Progenitor cell of endocrine pancreas (in vitro differentiated cells): ENCODE data around the gene KIF2A. TPM values are rescaled to one million over a fixed set of nuclear protein-coding genes. Genes with fewer than 3 reads are reported as not detected.

Source experiments
- DNase-seq: peaks from one replicate; pipeline ENCODE4 v3.0.0; 2021; ENCODE audit warnings: low spot score; ENCODE audit not compliant: unreplicated experiment
- H3K27ac Mint-ChIP-seq: 2 replicates; pipeline ENCODE4 v1.8.0; 2021; ENCODE audit warnings: mild to moderate bottlenecking, moderate library complexity, mixed read lengths
- H3K27me3 Mint-ChIP-seq: 2 replicates; pipeline ENCODE4 v1.8.0; 2021; ENCODE audit warnings: mixed read lengths
- H3K36me3 Mint-ChIP-seq: 2 replicates; pipeline ENCODE4 v1.8.0; 2022; ENCODE audit warnings: mixed read lengths; ENCODE audit not compliant: insufficient read depth
- H3K4me1 Mint-ChIP-seq: 2 replicates; pipeline ENCODE4 v1.8.0; 2021; ENCODE audit warnings: low read depth, mixed read lengths
- H3K4me3 Mint-ChIP-seq: 2 replicates; pipeline ENCODE4 v1.8.0; 2021; ENCODE audit warnings: low read depth, mild to moderate bottlenecking, moderate library complexity, mixed read lengths
- H3K9me3 Mint-ChIP-seq: 2 replicates; pipeline ENCODE4 v1.8.0; 2021; ENCODE audit warnings: low read depth, mixed read lengths
- CTCF ChIP-seq: fragments of 200-600 bp; sonication (generic); IDR thresholded peaks from one replicate; pipeline ENCODE4 v1.5.0; 2021; ENCODE audit warnings: antibody characterized with exemption, mild to moderate bottlenecking; ENCODE audit not compliant: unreplicated experiment
- total RNA-seq: library from RNA; stranded (reverse); gene quantifications from 2 replicates; pipeline ENCODE4 v1.2.1, GENCODE V29; 2021

KIF2A gene
- total RNA-seq, 1 donor from 2014 or later, result 75.3 TPM

DNA sequence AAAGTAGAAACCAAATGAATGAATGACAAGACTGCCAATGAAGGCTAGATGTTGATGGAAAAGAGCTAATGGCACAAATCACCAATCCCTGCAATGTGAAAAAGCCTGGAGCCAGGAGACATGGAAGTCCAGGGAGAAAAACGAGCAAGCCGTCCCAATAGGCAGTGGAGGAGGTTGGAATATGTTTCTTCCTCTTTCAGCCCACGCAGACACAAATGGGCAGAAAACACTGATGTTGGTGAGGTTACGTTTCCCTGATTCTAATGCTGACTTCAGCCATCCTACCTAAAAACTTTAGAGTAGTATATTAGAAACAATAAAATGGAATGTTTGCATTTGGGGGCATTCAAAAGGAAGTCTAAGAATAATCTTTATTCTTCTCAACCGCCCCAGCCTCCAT lies 23.9 kb upstream of the KIF2A start:
- Mint-ChIP-seq H3K27me3 (no peaks in the 10 kb centered on the region), H3K9me3 (peaks cover 7% of the 10 kb centered on the region), H3K27ac (no peak overlapping the region), H3K4me1 (peaks cover 17% of the 10 kb centered on the region), H3K4me3 (no peak overlapping the region), H3K36me3 (no peaks in the 10 kb centered on the region)
- no peak for DNase-seq
- no peak for TF ChIP-seq CTCF

- Mint-ChIP-seq H3K9me3 (peaks cover 7% of the 10 kb centered on the region), H3K27me3 (no peaks in the 10 kb centered on the region), H3K4me3 (no peak overlapping the region), H3K4me1 (peaks cover 15% of the 10 kb centered on the region), H3K27ac (no peak overlapping the region), H3K36me3 (no peaks in the 10 kb centered on the region)
- no peak for DNase-seq
- no peak for TF ChIP-seq CTCF
Measured at GRCh38 chr5:62283005-62283404, 23.0 kb upstream of the KIF2A start.

DNA sequence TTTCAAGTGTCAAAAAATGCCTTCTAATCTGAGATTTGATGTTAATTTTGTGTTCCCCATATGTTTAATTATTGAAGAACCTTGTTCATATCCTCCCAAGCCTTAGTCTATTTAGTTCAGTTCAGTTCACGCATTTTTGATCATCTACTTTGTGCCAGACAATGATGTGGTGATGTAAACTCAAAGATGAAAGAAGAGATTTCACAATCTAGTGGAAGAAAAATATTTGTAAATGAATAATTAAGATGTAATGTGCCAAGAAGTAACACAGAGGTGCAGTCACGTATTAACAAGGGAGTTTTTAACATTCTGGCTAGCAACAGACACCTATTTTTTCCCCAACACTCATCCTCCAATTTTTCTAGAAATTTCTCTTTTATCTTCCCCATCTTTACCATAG lies 22.1 kb upstream of the KIF2A start:
- no peak for DNase-seq
- no peak for TF ChIP-seq CTCF
- Mint-ChIP-seq H3K4me3 (no peak overlapping the region), H3K27ac (no peak overlapping the region), H3K36me3 (no peaks in the 10 kb centered on the region), H3K9me3 (peaks cover 7% of the 10 kb centered on the region), H3K27me3 (peaks cover 3% of the 10 kb centered on the region), H3K4me1 (peaks cover 11% of the 10 kb centered on the region)

- Mint-ChIP-seq H3K4me1 (peaks cover 3% of the 10 kb centered on the region), H3K27me3 (peaks cover 3% of the 10 kb centered on the region), H3K36me3 (no peaks in the 10 kb centered on the region), H3K27ac (no peak overlapping the region), H3K4me3 (no peak overlapping the region), H3K9me3 (peaks cover 7% of the 10 kb centered on the region)
- no peak for DNase-seq
- TF ChIP-seq CTCF, result no peak
Measured at GRCh38 chr5:62284946-62285891, 20.8 kb upstream of the KIF2A start.

DNA sequence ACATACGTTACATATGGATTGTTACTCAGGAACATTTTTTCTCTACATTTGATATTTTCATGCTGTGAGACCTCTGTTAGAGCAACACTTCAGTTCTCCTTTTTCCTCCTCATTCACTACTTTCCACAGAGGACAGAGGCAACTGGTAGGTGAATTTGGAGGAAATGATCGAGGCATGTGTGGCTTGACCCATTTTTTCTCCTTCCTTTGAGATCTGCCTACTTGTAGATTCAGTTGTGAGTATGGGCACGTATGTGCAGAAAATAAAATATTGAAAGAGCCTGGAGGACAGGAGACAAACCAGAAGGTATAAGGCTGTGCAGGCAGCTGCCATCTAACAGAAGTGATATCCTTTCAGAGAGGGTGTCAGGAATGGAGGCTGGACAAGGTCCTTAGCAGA lies 19.2 kb upstream of the KIF2A start:
- DNase-seq, result no peak
- Mint-ChIP-seq H3K9me3 (peaks cover 7% of the 10 kb centered on the region), H3K4me1 (no peaks in the 10 kb centered on the region), H3K27ac (no peak overlapping the region), H3K36me3 (no peaks in the 10 kb centered on the region), H3K4me3 (no peak overlapping the region), H3K27me3 (peaks cover 3% of the 10 kb centered on the region)
- TF ChIP-seq CTCF, result no peak
